ENCODE measurements around the gene KIF26A. TPM values are rescaled to one million over a fixed set of nuclear protein-coding genes. Genes with fewer than 3 reads are reported as not detected.

Gene KIF26A
- polyA plus RNA-seq, 1 donor from 2014 or later, result 11.2 TPM

GRCh38 chr14:104144911-104145825 lies 6.8 kb downstream of the KIF26A start:
- no peak overlapping the region for H3K9ac ChIP-seq (ENCODE audit: low read length)
- no peaks in the 10 kb centered on the region for H3K36me3 ChIP-seq (ENCODE audit: insufficient read depth, low read length)
- H3K4me2 ChIP-seq (ENCODE audit: low read length), result no peak overlapping the region
- TF ChIP-seq REST (IDR thresholded peaks at IDR 0.05; ENCODE audit: borderline replicate concordance) (no peak), EZH2 (IDR thresholded peaks at IDR 0.05; ENCODE audit: borderline replicate concordance, insufficient read depth, low read length, poor library complexity, severe bottlenecking) (no peak), POLR2AphosphoS5 (IDR thresholded peaks at IDR 0.05) (no peak)
- H3K79me2 ChIP-seq (replicated peaks; ENCODE audit: insufficient read depth, low read length), result peaks cover 9% of the 10 kb centered on the region
- no peak overlapping the region for H3K4me3 ChIP-seq (ENCODE audit: low read length)
- no peak overlapping the region for H3K27ac ChIP-seq (ENCODE audit: low read length)
- H3F3A ChIP-seq (ENCODE audit: insufficient read depth, low read length, poor library complexity, severe bottlenecking), result no peaks in the 10 kb centered on the region
- H3K27me3 ChIP-seq (ENCODE audit: insufficient read depth, low read depth, low read length), result no peaks in the 10 kb centered on the region
- H3K9me3 ChIP-seq (ENCODE audit: low read length), result no peaks in the 10 kb centered on the region
- H4K20me1 ChIP-seq (ENCODE audit: insufficient read depth), result no peaks in the 10 kb centered on the region
- H2AFZ ChIP-seq (ENCODE audit: low read depth, low read length), result no peak overlapping the region
- no peaks in the 10 kb centered on the region for H3K9me2 ChIP-seq (ENCODE audit: insufficient read depth, low read length)

GRCh38 chr14:104145826-104146601 lies 7.6 kb downstream of the KIF26A start:
- H4K20me1 ChIP-seq (ENCODE audit: insufficient read depth), result no peaks in the 10 kb centered on the region
- no peak overlapping the region for H3K4me3 ChIP-seq (ENCODE audit: low read length)
- peaks cover 5% of the 10 kb centered on the region for H3K79me2 ChIP-seq (replicated peaks; ENCODE audit: insufficient read depth, low read length)
- H3F3A ChIP-seq (ENCODE audit: insufficient read depth, low read length, poor library complexity, severe bottlenecking), result no peaks in the 10 kb centered on the region
- no peak overlapping the region for H3K9ac ChIP-seq (ENCODE audit: low read length)
- H3K9me3 ChIP-seq (ENCODE audit: low read length), result no peaks in the 10 kb centered on the region
- no peak overlapping the region for H2AFZ ChIP-seq (ENCODE audit: low read depth, low read length)
- no peak overlapping the region for H3K4me2 ChIP-seq (ENCODE audit: low read length)
- no peaks in the 10 kb centered on the region for H3K9me2 ChIP-seq (ENCODE audit: insufficient read depth, low read length)
- H3K36me3 ChIP-seq (ENCODE audit: insufficient read depth, low read length), result no peaks in the 10 kb centered on the region
- TF ChIP-seq RAD21 (conservative IDR thresholded peaks at IDR 0.05), result no peak
- TF ChIP-seq EZH2 (IDR thresholded peaks at IDR 0.05; ENCODE audit: borderline replicate concordance, insufficient read depth, low read length, poor library complexity, severe bottlenecking), result no peak
- no peak for TF ChIP-seq CTCF (IDR thresholded peaks at IDR 0.05; ENCODE audit: poor library complexity, severe bottlenecking)
- no peak for TF ChIP-seq EP300 (conservative IDR thresholded peaks at IDR 0.05; ENCODE audit: poor library complexity, severe bottlenecking)
- no peak for TF ChIP-seq MXI1 (conservative IDR thresholded peaks at IDR 0.05; ENCODE audit: poor library complexity, severe bottlenecking)
- no peak for TF ChIP-seq TAF1 (IDR thresholded peaks at IDR 0.05; ENCODE audit: low read depth)
- TF ChIP-seq REST (IDR thresholded peaks at IDR 0.05; ENCODE audit: borderline replicate concordance), result no peak
- TF ChIP-seq SMC3 (conservative IDR thresholded peaks at IDR 0.05; ENCODE audit: poor library complexity), result no peak
- no peak for TF ChIP-seq POLR2AphosphoS5 (IDR thresholded peaks at IDR 0.05)
- no peaks in the 10 kb centered on the region for H3K27me3 ChIP-seq (ENCODE audit: insufficient read depth, low read depth, low read length)
- no peak overlapping the region for H3K27ac ChIP-seq (ENCODE audit: low read length)
